Measurements from ENCODE around the gene MUS81. TPM values are rescaled to one million over a fixed set of nuclear protein-coding genes. Genes with fewer than 3 reads are reported as not detected.

The MUS81 gene
- total RNA-seq, 2 experiments from 2014 or later, result 102 to 130 TPM

DNA sequence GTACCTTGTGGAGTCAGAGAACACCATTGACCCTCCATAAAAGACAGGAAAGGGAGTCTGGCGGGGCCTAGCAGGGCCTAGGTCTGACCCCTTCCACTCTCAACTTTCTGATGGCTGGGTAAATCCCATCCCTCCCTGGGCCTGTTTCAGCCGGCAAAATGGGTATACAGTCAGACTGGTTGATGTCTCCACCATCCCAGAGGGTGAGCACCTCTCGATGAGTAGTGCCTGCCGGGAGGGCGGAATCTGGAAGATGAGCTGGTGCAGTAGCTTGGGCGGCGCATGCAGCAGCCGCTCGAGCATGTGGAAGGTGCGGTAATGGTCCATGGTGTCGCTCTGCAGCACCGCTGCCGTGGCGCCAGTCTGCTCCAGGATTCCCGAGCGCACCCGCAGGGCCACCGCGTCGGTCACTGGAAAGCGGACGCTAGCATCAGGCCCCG, 27.5 kb downstream of the MUS81 start:
- BruUV-seq (replicated peaks), result TSS peak; percentile 70
- intact Hi-C loops (cut with micrococcal nuclease; ENCODE audit: unreplicated experiment), result loop anchor here (1.0 to 5.0 kb wide), 3 partner anchors 28 to 245 kb away; partner anchors contain the start of gene SART1
- peak overlapping the region; percentile 93 for H3K4me3 ChIP-seq (ENCODE audit: low read depth, low read length, poor library complexity, severe bottlenecking)
- H3K9me3 ChIP-seq (ENCODE audit: low read length), result no peaks in the 10 kb centered on the region
- peak overlapping the region; percentile 97 for H3K4me2 ChIP-seq (ENCODE audit: low read length)
- ChIA-PET CTCF (ENCODE audit: unreplicated experiment) (interaction anchor here (0.5 to 2.4 kb wide), 17 partner anchors 7 to 395 kb away, joined by 3 to 24 read pairs (median 5); partner anchors contain the start of genes CFL1 and MUS81), POLR2A (interaction anchor here (0.5 to 5.6 kb wide), 10 partner anchors 10 to 1032 kb away, joined by 3 to 59 read pairs (median 4); partner anchors contain the start of genes CFL1 and MUS81)
- peaks cover 3% of the 10 kb centered on the region; the same call in 1 of the 2 replicates for H4K20me1 ChIP-seq (ENCODE audit: insufficient read depth, low read length)
- H2AFZ ChIP-seq (ENCODE audit: low read length), result peak overlapping the region; percentile 40; the same call in 1 of the 2 replicates
- no peak for DNase-seq (ENCODE audit: low spot score)
- H3K36me3 ChIP-seq (ENCODE audit: insufficient read depth, low read length), result peaks cover 48% of the 10 kb centered on the region
- no peaks in the 10 kb centered on the region for H3K9me2 ChIP-seq (ENCODE audit: insufficient read depth, low read length)
- no peak for TF ChIP-seq EZH2phosphoT487 (IDR thresholded peaks at IDR 0.05; ENCODE audit: borderline replicate concordance, low read depth, low read length)
- peaks cover 58% of the 10 kb centered on the region for H3K4me1 ChIP-seq (ENCODE audit: insufficient read depth, low read length, poor library complexity, severe bottlenecking)
- peak overlapping the region; percentile 80 for H3K27ac ChIP-seq (ENCODE audit: low read depth, low read length, poor library complexity, severe bottlenecking)
- H3K79me2 ChIP-seq (ENCODE audit: insufficient read depth, low read depth, low read length), result peaks cover 37% of the 10 kb centered on the region

DNA sequence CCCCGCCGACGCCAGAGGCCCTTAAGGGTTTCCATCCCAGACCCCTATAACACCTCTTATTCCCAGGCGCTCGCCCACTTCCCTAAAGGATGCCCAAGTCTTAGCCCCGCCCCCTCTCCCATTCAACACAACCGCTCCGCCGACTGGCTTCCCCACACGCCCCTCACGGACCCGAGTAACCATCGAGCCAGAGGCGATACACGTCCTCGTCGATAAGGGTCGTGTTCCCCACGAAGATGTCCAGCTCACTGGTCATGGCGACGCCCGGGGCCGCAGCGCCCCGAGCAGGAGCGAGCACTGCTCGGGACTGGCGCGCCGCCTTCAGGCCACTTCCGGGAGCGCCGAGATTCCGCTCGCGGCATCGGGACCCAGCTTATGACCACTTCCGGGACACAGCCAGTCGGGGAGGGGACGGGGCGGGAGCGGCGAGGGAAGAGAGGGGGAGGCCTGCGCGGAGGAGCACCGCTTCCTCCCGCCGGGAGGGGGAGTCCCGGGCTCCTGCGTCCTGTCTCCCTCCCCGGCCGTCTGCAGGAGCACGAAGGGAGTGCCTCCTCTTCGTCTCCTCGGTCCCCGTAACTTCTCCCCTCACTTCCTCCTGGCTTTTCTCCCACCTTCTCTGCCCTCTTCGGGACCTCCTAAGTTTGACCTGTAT, 28.1 kb downstream of the MUS81 start, which contains the start of gene FIBP:
Gene FIBP, minus strand, starts transcription at position 309 of the 652 bp plus-strand sequence. Its CDS starts 53 bp downstream, at position 256.
- H3K9me3 ChIP-seq (ENCODE audit: low read length), result no peaks in the 10 kb centered on the region
- CTCF ChIA-PET (ENCODE audit: unreplicated experiment), result interaction anchor here (0.5 to 2.4 kb wide), 17 partner anchors 8 to 396 kb away, joined by 3 to 24 read pairs (median 5); partner anchors contain the start of genes CFL1 and MUS81
- peak within 1 kb of the TSS; percentile 65 for H2AFZ ChIP-seq (ENCODE audit: low read length)
- H4K20me1 ChIP-seq (ENCODE audit: insufficient read depth, low read length), result peaks cover 5% of the 10 kb centered on the region; the same call in 1 of the 2 replicates
- H3K27ac ChIP-seq (ENCODE audit: low read depth, low read length, poor library complexity, severe bottlenecking), result peak within 1 kb of the TSS; percentile 80
- H3K79me2 ChIP-seq (ENCODE audit: insufficient read depth, low read depth, low read length), result peaks cover 41% of the 10 kb centered on the region
- H3K4me3 ChIP-seq (ENCODE audit: low read depth, low read length, poor library complexity, severe bottlenecking), result peak within 1 kb of the TSS; percentile 93
- H3K4me2 ChIP-seq (ENCODE audit: low read length), result peak within 1 kb of the TSS; percentile 97
- H3K36me3 ChIP-seq (ENCODE audit: insufficient read depth, low read length), result peaks cover 42% of the 10 kb centered on the region
- peak; percentile 97 for DNase-seq (ENCODE audit: low spot score)
- TF ChIP-seq, protein P1, sequence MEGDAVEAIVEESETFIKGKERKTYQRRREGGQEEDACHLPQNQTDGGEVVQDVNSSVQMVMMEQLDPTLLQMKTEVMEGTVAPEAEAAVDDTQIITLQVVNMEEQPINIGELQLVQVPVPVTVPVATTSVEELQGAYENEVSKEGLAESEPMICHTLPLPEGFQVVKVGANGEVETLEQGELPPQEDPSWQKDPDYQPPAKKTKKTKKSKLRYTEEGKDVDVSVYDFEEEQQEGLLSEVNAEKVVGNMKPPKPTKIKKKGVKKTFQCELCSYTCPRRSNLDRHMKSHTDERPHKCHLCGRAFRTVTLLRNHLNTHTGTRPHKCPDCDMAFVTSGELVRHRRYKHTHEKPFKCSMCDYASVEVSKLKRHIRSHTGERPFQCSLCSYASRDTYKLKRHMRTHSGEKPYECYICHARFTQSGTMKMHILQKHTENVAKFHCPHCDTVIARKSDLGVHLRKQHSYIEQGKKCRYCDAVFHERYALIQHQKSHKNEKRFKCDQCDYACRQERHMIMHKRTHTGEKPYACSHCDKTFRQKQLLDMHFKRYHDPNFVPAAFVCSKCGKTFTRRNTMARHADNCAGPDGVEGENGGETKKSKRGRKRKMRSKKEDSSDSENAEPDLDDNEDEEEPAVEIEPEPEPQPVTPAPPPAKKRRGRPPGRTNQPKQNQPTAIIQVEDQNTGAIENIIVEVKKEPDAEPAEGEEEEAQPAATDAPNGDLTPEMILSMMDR (conservative IDR thresholded peaks at IDR 0.05; ENCODE audit: low read length), result peak; percentile 81
- TF ChIP-seq EZH2phosphoT487 (IDR thresholded peaks at IDR 0.05; ENCODE audit: borderline replicate concordance, low read depth, low read length), result no peak
- no peaks in the 10 kb centered on the region for H3K9me2 ChIP-seq (ENCODE audit: insufficient read depth, low read length)
- intact Hi-C loops (cut with micrococcal nuclease; ENCODE audit: unreplicated experiment), result loop anchor here (1.0 to 5.0 kb wide), 3 partner anchors 29 to 244 kb away; partner anchors contain the start of gene SART1
- POLR2A ChIA-PET, result interaction anchor here (0.5 to 5.6 kb wide), 11 partner anchors 10 to 1032 kb away, joined by 3 to 59 read pairs (median 4); partner anchors contain the start of genes CFL1 and MUS81
- H3K4me1 ChIP-seq (ENCODE audit: insufficient read depth, low read length, poor library complexity, severe bottlenecking), result peaks cover 64% of the 10 kb centered on the region
- BruUV-seq (replicated peaks), result no TSS peak
